Measurements from ENCODE around the gene TBC1D22A. TPM values are rescaled to one million over a fixed set of nuclear protein-coding genes. Genes with fewer than 3 reads are reported as not detected.

TBC1D22A gene
- total and polyA plus RNA-seq, 4 experiments from 2014 or later, result 20.6 to 49.2 (median 36.7) TPM

GRCh38 chr22:47018010-47018910 is 255.8 kb downstream of the TBC1D22A start:
- CTCF ChIA-PET (ENCODE audit: partially characterized antibody), result no interaction called here
- no peaks in the 10 kb centered on the region for H3K27me3 ChIP-seq (ENCODE audit: insufficient read depth, low read length)
- H3K4me3 ChIP-seq (ENCODE audit: low read length in 2 of 2), result no peak overlapping the region
- H3K36me3 ChIP-seq (ENCODE audit: insufficient read depth, low read length), result no peaks in the 10 kb centered on the region
- peaks cover 7 to 26% (median 16%) of the 10 kb centered on the region in 4 donors for H3K4me1 Mint-ChIP-seq
- H3K27ac ChIP-seq (ENCODE audit: low read depth, low read length), result no peak overlapping the region
- no peaks in the 10 kb centered on the region for H3K4me1 ChIP-seq (ENCODE audit: insufficient read depth, low read length)
- H3K27me3 Mint-ChIP-seq, result no peaks in the 10 kb centered on the region
- POLR2A ChIA-PET (ENCODE audit: partially characterized antibody), result no interaction called here
- peaks cover 0 to 8% (median 0%) of the 10 kb centered on the region in 8 donors for H3K9me3 Mint-ChIP-seq
- H3K4me3 Mint-ChIP-seq, result no peak overlapping the region
- no peaks in the 10 kb centered on the region for H3K9me3 ChIP-seq (ENCODE audit: control insufficient read depth in 1 of 2, low read length in 2 of 2)
- no peak overlapping the region for H3K27ac Mint-ChIP-seq
- DNase-seq, result no peak
- intact Hi-C loops (cut with micrococcal nuclease), result no loop called here
- H3K36me3 Mint-ChIP-seq, result peaks cover 21 to 33% of the 10 kb centered on the region in 2 donors

DNA sequence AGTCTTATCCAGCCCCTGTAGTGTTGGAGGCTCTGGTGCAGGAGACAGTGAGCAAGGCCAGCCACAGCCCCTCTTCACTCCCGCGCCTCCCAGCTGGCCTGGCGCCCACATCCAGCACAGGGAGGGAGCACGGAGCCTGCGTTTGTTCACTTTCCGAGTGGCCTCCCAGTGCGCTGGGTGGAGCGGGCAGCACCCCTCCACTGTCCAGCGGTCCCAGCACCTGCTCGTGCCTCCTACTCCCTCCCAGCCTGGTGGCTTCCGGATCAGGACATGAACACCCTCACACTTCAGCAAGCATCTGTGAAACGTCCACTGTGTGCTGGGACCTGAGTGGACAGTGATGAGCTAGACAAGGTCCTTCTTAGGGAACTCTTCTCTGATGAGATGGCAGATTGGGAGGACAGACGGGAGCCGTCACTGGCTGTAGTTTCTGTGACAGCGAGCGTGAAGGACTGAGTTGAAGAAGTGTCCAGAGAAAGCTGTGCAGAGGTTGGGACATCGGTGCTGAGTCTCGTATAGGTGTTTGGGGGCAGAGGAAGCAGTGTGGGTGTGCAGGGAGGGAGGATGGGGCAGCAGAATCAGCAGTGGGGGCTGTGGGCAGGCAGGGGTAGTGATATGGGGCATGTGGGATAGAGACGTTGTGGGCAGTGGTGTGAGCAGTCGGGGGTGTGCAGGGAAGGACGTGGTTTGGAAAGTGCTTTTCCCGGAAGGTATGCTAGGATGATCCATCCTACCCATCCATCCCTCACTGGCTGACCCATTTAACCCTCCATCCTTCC is 256.8 kb downstream of the TBC1D22A start:
- DNase-seq, result no peak
- Mint-ChIP-seq H3K4me1 (peaks cover 10 to 24% (median 16%) of the 10 kb centered on the region in 4 donors), H3K9me3 (peaks cover 0 to 8% (median 0%) of the 10 kb centered on the region in 8 donors), H3K4me3 (no peak overlapping the region), H3K27ac (no peak overlapping the region), H3K36me3 (peaks cover 24 to 33% of the 10 kb centered on the region in 2 donors), H3K27me3 (no peaks in the 10 kb centered on the region)
- no peaks in the 10 kb centered on the region for H3K27me3 ChIP-seq (ENCODE audit: insufficient read depth, low read length)
- no peaks in the 10 kb centered on the region for H3K4me1 ChIP-seq (ENCODE audit: insufficient read depth, low read length)
- ChIA-PET CTCF (ENCODE audit: partially characterized antibody) (no interaction called here), POLR2A (ENCODE audit: partially characterized antibody) (no interaction called here)
- H3K27ac ChIP-seq (ENCODE audit: low read depth, low read length), result no peak overlapping the region
- intact Hi-C loops (cut with micrococcal nuclease), result no loop called here
- H3K36me3 ChIP-seq (ENCODE audit: insufficient read depth, low read length), result no peaks in the 10 kb centered on the region
- no peaks in the 10 kb centered on the region for H3K9me3 ChIP-seq (ENCODE audit: control insufficient read depth in 1 of 2, low read length in 2 of 2)
- no peak overlapping the region for H3K4me3 ChIP-seq (ENCODE audit: low read length in 2 of 2)

- Mint-ChIP-seq H3K36me3 (peaks cover 24 to 33% of the 10 kb centered on the region in 2 donors), H3K27ac (no peak overlapping the region), H3K9me3 (peaks cover 0 to 8% (median 0%) of the 10 kb centered on the region in 8 donors), H3K4me1 (peaks cover 10 to 24% (median 16%) of the 10 kb centered on the region in 4 donors), H3K4me3 (no peak overlapping the region), H3K27me3 (no peaks in the 10 kb centered on the region)
- no peak for DNase-seq
- Histone ChIP-seq H3K4me1 (ENCODE audit: insufficient read depth, low read length) (no peaks in the 10 kb centered on the region), H3K27ac (ENCODE audit: low read depth, low read length) (no peak overlapping the region), H3K36me3 (ENCODE audit: insufficient read depth, low read length) (no peaks in the 10 kb centered on the region), H3K9me3 (ENCODE audit: control insufficient read depth in 1 of 2, low read length in 2 of 2) (no peaks in the 10 kb centered on the region), H3K4me3 (ENCODE audit: low read length in 2 of 2) (no peak overlapping the region), H3K27me3 (ENCODE audit: insufficient read depth, low read length) (no peaks in the 10 kb centered on the region)
- ChIA-PET POLR2A (ENCODE audit: partially characterized antibody) (no interaction called here), CTCF (ENCODE audit: partially characterized antibody) (no interaction called here)
- intact Hi-C loops (cut with micrococcal nuclease), result no loop called here
These were observed 257.7 kb downstream of the TBC1D22A start for GRCh38 chr22:47020166-47020565.

DNA sequence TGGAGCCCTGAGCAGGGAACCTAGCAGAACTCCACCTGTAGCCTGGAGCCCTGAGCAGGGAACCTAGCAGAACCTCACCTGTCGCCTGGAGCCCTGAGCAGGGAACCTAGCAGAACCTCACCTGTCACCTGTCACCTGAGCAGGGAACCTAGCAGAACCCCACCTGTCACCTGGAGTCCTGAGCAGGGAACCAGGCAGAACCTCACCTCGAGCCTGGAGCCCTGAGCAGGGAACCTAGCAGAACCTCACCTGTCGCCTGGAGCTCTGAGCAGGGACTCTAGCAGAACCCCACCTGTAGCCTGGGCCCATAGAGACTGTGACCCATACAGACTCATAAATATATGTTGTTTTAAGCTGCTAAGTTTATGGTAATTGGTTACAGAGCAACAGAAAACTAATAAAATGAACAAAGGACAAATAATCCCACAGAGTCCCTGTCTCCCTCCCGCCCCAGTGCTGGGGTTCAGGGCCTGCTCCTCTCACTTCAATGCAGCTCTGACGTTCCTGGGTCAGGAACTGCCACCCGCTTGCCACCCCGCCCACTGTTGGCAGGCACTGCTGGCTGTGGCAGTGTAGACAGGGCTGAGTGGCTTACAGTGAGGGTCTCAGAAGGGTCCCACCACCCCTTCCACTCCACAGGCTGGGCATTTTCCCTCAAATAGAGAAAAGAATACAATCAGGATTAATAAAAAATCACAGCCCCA is 259.1 kb downstream of the TBC1D22A start:
- Mint-ChIP-seq H3K4me1 (peaks cover 10 to 27% (median 19%) of the 10 kb centered on the region in 4 donors), H3K9me3 (peaks cover 0 to 8% (median 0%) of the 10 kb centered on the region in 8 donors), H3K27me3 (no peaks in the 10 kb centered on the region), H3K36me3 (peaks cover 22 to 29% of the 10 kb centered on the region in 2 donors), H3K4me3 (peak overlapping the region in 1 of 8 donors; percentile 46), H3K27ac (peak overlapping the region in 1 of 7 donors; percentile 33)
- intact Hi-C loops (cut with micrococcal nuclease), result no loop called here
- H3K9me3 ChIP-seq (ENCODE audit: control insufficient read depth in 1 of 2, low read length in 2 of 2), result no peaks in the 10 kb centered on the region
- DNase-seq, result no peak
- H3K36me3 ChIP-seq (ENCODE audit: insufficient read depth, low read length), result no peaks in the 10 kb centered on the region
- CTCF ChIA-PET (ENCODE audit: partially characterized antibody), result no interaction called here
- no peak overlapping the region for H3K27ac ChIP-seq (ENCODE audit: low read depth, low read length)
- no peak overlapping the region for H3K4me3 ChIP-seq (ENCODE audit: low read length in 2 of 2)
- H3K4me1 ChIP-seq (ENCODE audit: insufficient read depth, low read length), result no peaks in the 10 kb centered on the region
- POLR2A ChIA-PET (ENCODE audit: partially characterized antibody), result no interaction called here
- no peaks in the 10 kb centered on the region for H3K27me3 ChIP-seq (ENCODE audit: insufficient read depth, low read length)

GRCh38 chr22:47022075-47022473 is 259.6 kb downstream of the TBC1D22A start:
- Mint-ChIP-seq H3K4me1 (peaks cover 10 to 25% (median 18%) of the 10 kb centered on the region in 4 donors), H3K9me3 (peaks cover 0 to 8% (median 0%) of the 10 kb centered on the region in 8 donors), H3K27ac (peak overlapping the region in 4 of 7 donors; percentile 13 to 77 (median 38)), H3K36me3 (peaks cover 18 to 26% of the 10 kb centered on the region in 2 donors), H3K27me3 (no peaks in the 10 kb centered on the region), H3K4me3 (peak overlapping the region in 1 of 8 donors; percentile 21)
- intact Hi-C loops (cut with micrococcal nuclease), result no loop called here
- no peak for DNase-seq
- Histone ChIP-seq H3K9me3 (ENCODE audit: control insufficient read depth in 1 of 2, low read length in 2 of 2) (no peaks in the 10 kb centered on the region), H3K4me1 (ENCODE audit: insufficient read depth, low read length) (no peaks in the 10 kb centered on the region), H3K27ac (ENCODE audit: low read depth, low read length) (no peak overlapping the region), H3K36me3 (ENCODE audit: insufficient read depth, low read length) (no peaks in the 10 kb centered on the region), H3K4me3 (ENCODE audit: low read length in 2 of 2) (no peak overlapping the region), H3K27me3 (ENCODE audit: insufficient read depth, low read length) (no peaks in the 10 kb centered on the region)
- ChIA-PET CTCF (ENCODE audit: partially characterized antibody) (no interaction called here), POLR2A (ENCODE audit: partially characterized antibody) (no interaction called here)

GRCh38 chr22:47022475-47022874 is 260.0 kb downstream of the TBC1D22A start:
- Mint-ChIP-seq H3K9me3 (peaks cover 0 to 8% (median 0%) of the 10 kb centered on the region in 8 donors), H3K27me3 (no peaks in the 10 kb centered on the region), H3K4me3 (peak overlapping the region in 1 of 8 donors; percentile 21), H3K27ac (peak overlapping the region in 4 of 7 donors; percentile 13 to 77 (median 38)), H3K36me3 (peaks cover 17 to 22% of the 10 kb centered on the region in 2 donors), H3K4me1 (peaks cover 10 to 25% (median 17%) of the 10 kb centered on the region in 4 donors)
- Histone ChIP-seq H3K4me1 (ENCODE audit: insufficient read depth, low read length) (no peaks in the 10 kb centered on the region), H3K27me3 (ENCODE audit: insufficient read depth, low read length) (no peaks in the 10 kb centered on the region), H3K9me3 (ENCODE audit: control insufficient read depth in 1 of 2, low read length in 2 of 2) (no peaks in the 10 kb centered on the region), H3K27ac (ENCODE audit: low read depth, low read length) (no peak overlapping the region), H3K36me3 (ENCODE audit: insufficient read depth, low read length) (no peaks in the 10 kb centered on the region), H3K4me3 (ENCODE audit: low read length in 2 of 2) (no peak overlapping the region)
- POLR2A ChIA-PET (ENCODE audit: partially characterized antibody), result no interaction called here
- CTCF ChIA-PET (ENCODE audit: partially characterized antibody), result no interaction called here
- DNase-seq, result no peak
- intact Hi-C loops (cut with micrococcal nuclease), result no loop called here

GRCh38 chr22:47023871-47024270 is 261.4 kb downstream of the TBC1D22A start:
- H3K9me3 Mint-ChIP-seq, result peaks cover 0 to 8% (median 0%) of the 10 kb centered on the region in 8 donors
- H3K4me1 Mint-ChIP-seq, result peaks cover 10 to 26% (median 14%) of the 10 kb centered on the region in 4 donors
- H3K36me3 Mint-ChIP-seq, result peaks cover 14 to 16% of the 10 kb centered on the region in 2 donors
- H3K27me3 Mint-ChIP-seq, result no peaks in the 10 kb centered on the region
- Histone ChIP-seq H3K4me1 (ENCODE audit: insufficient read depth, low read length) (no peaks in the 10 kb centered on the region), H3K36me3 (ENCODE audit: insufficient read depth, low read length) (no peaks in the 10 kb centered on the region), H3K9me3 (ENCODE audit: control insufficient read depth in 1 of 2, low read length in 2 of 2) (no peaks in the 10 kb centered on the region), H3K4me3 (ENCODE audit: low read length in 2 of 2) (no peak overlapping the region), H3K27ac (ENCODE audit: low read depth, low read length) (no peak overlapping the region), H3K27me3 (ENCODE audit: insufficient read depth, low read length) (no peaks in the 10 kb centered on the region)
- H3K4me3 Mint-ChIP-seq, result no peak overlapping the region
- intact Hi-C loops (cut with micrococcal nuclease), result no loop called here
- ChIA-PET POLR2A (ENCODE audit: partially characterized antibody) (no interaction called here), CTCF (ENCODE audit: partially characterized antibody) (no interaction called here)
- DNase-seq, result no peak
- H3K27ac Mint-ChIP-seq, result peak overlapping the region in 2 of 7 donors; percentile 23 to 58

Measured in CD4-positive, alpha-beta memory T cell (primary cell).